ENCODE data around the gene SPECC1L.

The SPECC1L gene

DNA sequence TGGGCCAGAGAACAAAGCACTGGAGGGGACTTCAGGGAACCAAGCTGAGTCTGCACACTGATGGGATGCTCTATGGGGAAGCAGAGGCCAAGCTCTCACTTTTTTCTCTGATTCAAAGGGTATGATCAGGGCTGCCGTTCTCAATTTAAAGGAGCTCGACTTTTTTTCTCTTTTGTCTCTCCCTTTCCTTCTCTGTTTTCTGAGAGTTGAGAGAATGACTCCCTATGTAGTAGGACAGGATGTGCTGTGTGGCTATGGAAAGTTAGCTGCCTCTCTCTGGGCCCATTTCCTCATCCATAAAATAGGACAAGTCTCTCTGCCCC, 164.7 kb downstream of the SPECC1L start:
- Histone ChIP-seq H3K14ac (ENCODE audit: low read length) (no peak overlapping the region), H3K79me1 (ENCODE audit: low read length) (no peaks in the 10 kb centered on the region), H3K18ac (ENCODE audit: low read length) (no peak overlapping the region), H2BK5ac (ENCODE audit: low read depth, low read length, poor library complexity) (no peak overlapping the region), H3K9ac (ENCODE audit: low read length) (no peak overlapping the region), H4K12ac (ENCODE audit: low read depth, low read length) (no peak overlapping the region), H2AK5ac (ENCODE audit: low read length) (no peak overlapping the region), H3K9me3 (ENCODE audit: insufficient read depth, low read depth, low read length) (no peaks in the 10 kb centered on the region), H3K27ac (ENCODE audit: low read depth, low read length) (no peak overlapping the region), H2AFZ (ENCODE audit: insufficient read depth, low read length, poor library complexity) (no peak overlapping the region), H3K27me3 (ENCODE audit: insufficient read depth, low read length) (no peaks in the 10 kb centered on the region), H2BK12ac (ENCODE audit: low read length) (no peak overlapping the region), H3K4me1 (ENCODE audit: control insufficient read depth in 1 of 2, insufficient read depth in 2 of 2, low read length in 2 of 2) (no peaks in the 10 kb centered on the region), H3K4me2 (ENCODE audit: low read length) (no peak overlapping the region), H3K23ac (ENCODE audit: low read length) (no peak overlapping the region), H3K4ac (ENCODE audit: low read depth, low read length) (no peak overlapping the region), H3K4me3 (ENCODE audit: low read depth, low read length) (no peak overlapping the region), H4K91ac (ENCODE audit: low read depth, low read length) (no peak overlapping the region), H3K36me3 (ENCODE audit: control insufficient read depth in 1 of 2, insufficient read depth in 2 of 2, low read length in 2 of 2) (no peaks in the 10 kb centered on the region), H2BK120ac (ENCODE audit: insufficient read depth, low read length, poor library complexity) (no peak overlapping the region), H4K8ac (ENCODE audit: low read depth, low read length) (no peak overlapping the region), H3K79me2 (ENCODE audit: control insufficient read depth, insufficient read depth, low read length, poor library complexity) (no peaks in the 10 kb centered on the region)
- no peak for DNase-seq
- WGBS (ENCODE audit: extremely low coverage, insufficient coverage, insufficient read length), result no CpG with 5 or more reads among the region's 2 CpGs

DNA sequence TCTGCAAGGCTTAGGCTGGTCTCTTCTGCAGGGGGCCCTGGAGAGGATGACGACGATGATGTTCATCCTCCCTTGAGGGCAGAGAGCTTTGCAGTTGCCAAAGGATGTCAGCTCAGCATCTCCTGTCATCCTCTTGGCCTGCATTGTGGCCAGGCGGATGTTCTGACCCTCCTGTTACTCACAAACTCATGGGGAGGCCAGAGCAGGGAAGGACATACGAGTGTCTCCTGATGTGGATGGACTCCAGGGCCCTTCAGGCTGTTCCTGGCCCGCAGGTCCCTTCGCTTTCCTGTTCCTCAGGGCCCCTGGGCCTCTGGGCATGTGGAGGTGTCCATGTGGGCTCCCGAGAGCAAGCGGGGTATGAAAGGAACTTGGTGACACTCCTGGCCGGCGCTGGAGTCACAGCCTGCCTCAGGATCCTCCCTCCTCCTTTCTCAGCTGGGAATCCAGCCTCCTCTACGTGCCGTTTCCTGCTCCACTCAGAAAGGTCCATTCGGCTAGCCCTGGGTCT, 165.3 kb downstream of the SPECC1L start:
- Histone ChIP-seq H3K4me3 (ENCODE audit: low read depth, low read length) (no peak overlapping the region), H3K9me3 (ENCODE audit: insufficient read depth, low read depth, low read length) (no peaks in the 10 kb centered on the region), H2AK5ac (ENCODE audit: low read length) (no peak overlapping the region), H3K27me3 (ENCODE audit: insufficient read depth, low read length) (no peaks in the 10 kb centered on the region), H2AFZ (ENCODE audit: insufficient read depth, low read length, poor library complexity) (no peak overlapping the region), H3K79me2 (ENCODE audit: control insufficient read depth, insufficient read depth, low read length, poor library complexity) (no peaks in the 10 kb centered on the region), H2BK5ac (ENCODE audit: low read depth, low read length, poor library complexity) (no peak overlapping the region), H3K4me1 (ENCODE audit: control insufficient read depth in 1 of 2, insufficient read depth in 2 of 2, low read length in 2 of 2) (no peaks in the 10 kb centered on the region), H2BK120ac (ENCODE audit: insufficient read depth, low read length, poor library complexity) (no peak overlapping the region), H3K36me3 (ENCODE audit: control insufficient read depth in 1 of 2, insufficient read depth in 2 of 2, low read length in 2 of 2) (no peaks in the 10 kb centered on the region), H3K18ac (ENCODE audit: low read length) (no peak overlapping the region), H4K8ac (ENCODE audit: low read depth, low read length) (no peak overlapping the region), H3K4ac (ENCODE audit: low read depth, low read length) (no peak overlapping the region), H4K91ac (ENCODE audit: low read depth, low read length) (no peak overlapping the region), H3K14ac (ENCODE audit: low read length) (no peak overlapping the region), H3K27ac (ENCODE audit: low read depth, low read length) (no peak overlapping the region), H3K23ac (ENCODE audit: low read length) (no peak overlapping the region), H3K9ac (ENCODE audit: low read length) (no peak overlapping the region), H4K12ac (ENCODE audit: low read depth, low read length) (no peak overlapping the region), H3K79me1 (ENCODE audit: low read length) (no peaks in the 10 kb centered on the region), H2BK12ac (ENCODE audit: low read length) (no peak overlapping the region), H3K4me2 (ENCODE audit: low read length) (no peak overlapping the region)
- peak; percentile 74 to 80 for DNase-seq
- no CpG with 5 or more reads among the region's 13 CpGs for WGBS (ENCODE audit: extremely low coverage, insufficient coverage, insufficient read length)

- H3K27me3 ChIP-seq (ENCODE audit: insufficient read depth, low read length), result no peaks in the 10 kb centered on the region
- H3K36me3 ChIP-seq (ENCODE audit: control insufficient read depth in 1 of 2, insufficient read depth in 2 of 2, low read length in 2 of 2), result no peaks in the 10 kb centered on the region
- no peaks in the 10 kb centered on the region for H3K79me2 ChIP-seq (ENCODE audit: control insufficient read depth, insufficient read depth, low read length, poor library complexity)
- no peak overlapping the region for H2BK120ac ChIP-seq (ENCODE audit: insufficient read depth, low read length, poor library complexity)
- no peak overlapping the region for H3K27ac ChIP-seq (ENCODE audit: low read depth, low read length)
- H3K23ac ChIP-seq (ENCODE audit: low read length), result no peak overlapping the region
- no peak for DNase-seq
- H3K18ac ChIP-seq (ENCODE audit: low read length), result no peak overlapping the region
- no peak overlapping the region for H2AFZ ChIP-seq (ENCODE audit: insufficient read depth, low read length, poor library complexity)
- H2BK5ac ChIP-seq (ENCODE audit: low read depth, low read length, poor library complexity), result no peak overlapping the region
- H3K9me3 ChIP-seq (ENCODE audit: insufficient read depth, low read depth, low read length), result no peaks in the 10 kb centered on the region
- WGBS (ENCODE audit: extremely low coverage, insufficient coverage, insufficient read length), result no CpG with 5 or more reads among the region's 3 CpGs
- no peak overlapping the region for H2BK12ac ChIP-seq (ENCODE audit: low read length)
- H4K8ac ChIP-seq (ENCODE audit: low read depth, low read length), result no peak overlapping the region
- no peak overlapping the region for H3K4me3 ChIP-seq (ENCODE audit: low read depth, low read length)
- H4K91ac ChIP-seq (ENCODE audit: low read depth, low read length), result no peak overlapping the region
- H3K9ac ChIP-seq (ENCODE audit: low read length), result no peak overlapping the region
- H3K14ac ChIP-seq (ENCODE audit: low read length), result no peak overlapping the region
- H3K79me1 ChIP-seq (ENCODE audit: low read length), result no peaks in the 10 kb centered on the region
- no peak overlapping the region for H4K12ac ChIP-seq (ENCODE audit: low read depth, low read length)
- H3K4me2 ChIP-seq (ENCODE audit: low read length), result no peak overlapping the region
- H2AK5ac ChIP-seq (ENCODE audit: low read length), result no peak overlapping the region
- no peaks in the 10 kb centered on the region for H3K4me1 ChIP-seq (ENCODE audit: control insufficient read depth in 1 of 2, insufficient read depth in 2 of 2, low read length in 2 of 2)
- no peak overlapping the region for H3K4ac ChIP-seq (ENCODE audit: low read depth, low read length)
Observed at GRCh38 chr22:24436553-24436952, 165.9 kb downstream of the SPECC1L start.

DNA sequence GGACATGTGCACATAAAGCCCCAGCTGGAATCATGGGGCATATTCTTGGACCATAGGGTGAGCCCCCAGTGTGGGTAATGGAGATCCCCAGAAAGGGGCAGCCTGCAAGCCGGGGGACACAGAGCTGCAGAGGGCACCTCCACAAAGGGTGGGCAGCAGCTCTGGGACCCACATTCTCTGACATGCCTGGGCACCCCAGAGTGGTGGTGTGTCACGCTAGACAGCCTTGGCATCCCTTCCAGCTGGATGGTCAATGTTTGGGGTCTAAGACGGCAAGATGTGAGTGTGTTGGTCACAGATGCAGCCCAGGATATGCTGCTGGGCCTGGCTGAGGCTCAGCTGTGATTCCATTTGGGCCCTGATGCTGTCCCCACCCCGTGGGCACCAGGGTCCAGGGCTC, 166.5 kb downstream of the SPECC1L start:
- no peak overlapping the region for H3K18ac ChIP-seq (ENCODE audit: low read length)
- no peak overlapping the region for H3K4ac ChIP-seq (ENCODE audit: low read depth, low read length)
- H4K12ac ChIP-seq (ENCODE audit: low read depth, low read length), result no peak overlapping the region
- WGBS (ENCODE audit: extremely low coverage, insufficient coverage, insufficient read length), result no CpG with 5 or more reads among the region's 4 CpGs
- H3K14ac ChIP-seq (ENCODE audit: low read length), result no peak overlapping the region
- no peaks in the 10 kb centered on the region for H3K79me2 ChIP-seq (ENCODE audit: control insufficient read depth, insufficient read depth, low read length, poor library complexity)
- H2BK120ac ChIP-seq (ENCODE audit: insufficient read depth, low read length, poor library complexity), result no peak overlapping the region
- H3K27ac ChIP-seq (ENCODE audit: low read depth, low read length), result no peak overlapping the region
- no peak overlapping the region for H3K23ac ChIP-seq (ENCODE audit: low read length)
- no peak overlapping the region for H2BK12ac ChIP-seq (ENCODE audit: low read length)
- H2AFZ ChIP-seq (ENCODE audit: insufficient read depth, low read length, poor library complexity), result no peak overlapping the region
- H3K36me3 ChIP-seq (ENCODE audit: control insufficient read depth in 1 of 2, insufficient read depth in 2 of 2, low read length in 2 of 2), result no peaks in the 10 kb centered on the region
- H3K4me3 ChIP-seq (ENCODE audit: low read depth, low read length), result no peak overlapping the region
- no peak for DNase-seq
- H3K4me1 ChIP-seq (ENCODE audit: control insufficient read depth in 1 of 2, insufficient read depth in 2 of 2, low read length in 2 of 2), result no peaks in the 10 kb centered on the region
- no peaks in the 10 kb centered on the region for H3K27me3 ChIP-seq (ENCODE audit: insufficient read depth, low read length)
- H2BK5ac ChIP-seq (ENCODE audit: low read depth, low read length, poor library complexity), result no peak overlapping the region
- H4K8ac ChIP-seq (ENCODE audit: low read depth, low read length), result no peak overlapping the region
- H3K4me2 ChIP-seq (ENCODE audit: low read length), result no peak overlapping the region
- H2AK5ac ChIP-seq (ENCODE audit: low read length), result no peak overlapping the region
- no peak overlapping the region for H4K91ac ChIP-seq (ENCODE audit: low read depth, low read length)
- H3K9me3 ChIP-seq (ENCODE audit: insufficient read depth, low read depth, low read length), result no peaks in the 10 kb centered on the region
- H3K9ac ChIP-seq (ENCODE audit: low read length), result no peak overlapping the region
- no peaks in the 10 kb centered on the region for H3K79me1 ChIP-seq (ENCODE audit: low read length)

All from trophoblast cell (in vitro differentiated cells and primary cell).